T47D (cell line): ENCODE data around the gene RFESD.

ENCODE experiments used
- DNase-seq, 2 experiments: peaks; one replicate each; pipeline versions ENCODE4 v3.0.0 to v3.0.0-alpha.2; 2011 to 2012; ENCODE audit warnings: low read depth in 1 of 2, low spot score in 1 of 2
- JUND ChIP-seq: IDR thresholded peaks from 2 replicates; pipeline ENCODE4 v1.6.1; 2012; ENCODE audit warnings: low read depth
- in situ Hi-C: cut with HindIII; loops from 2 replicates; pipeline ENCODE4 v1.10.0; 2016; ENCODE audit warnings: low sequenced_read_pairs, low pct_unique_long_range_greater_than_20kb

RFESD gene

GRCh38 chr5:95646569-95647431 lies at the start of gene RFESD:
Gene RFESD, plus strand, starts transcription at chr5:95646777. Its CDS starts 5,495 bp downstream, at chr5:95652272.
- in situ Hi-C loops, result no loop called here
- peak; percentile 65 to 99 for DNase-seq
- TF ChIP-seq JUND, result no peak

GRCh38 chr5:95599252-95599651 lies 47.3 kb upstream of the RFESD start:
- TF ChIP-seq JUND, result no peak
- DNase-seq, result no peak
- in situ Hi-C loops, result no loop called here

GRCh38 chr5:95600557-95600956 lies 46.0 kb upstream of the RFESD start:
- DNase-seq, result no peak
- no peak for TF ChIP-seq JUND
- in situ Hi-C loops, result no loop called here

- no peak for TF ChIP-seq JUND
- in situ Hi-C loops, result no loop called here
- DNase-seq, result no peak
These were observed 40.8 kb upstream of the RFESD start for GRCh38 chr5:95605786-95606185.

- TF ChIP-seq JUND, result no peak
- DNase-seq, result no peak
- in situ Hi-C loops, result no loop called here
These were observed 40.2 kb upstream of the RFESD start for GRCh38 chr5:95606419-95606818.

GRCh38 chr5:95609711-95610110 lies 36.9 kb upstream of the RFESD start:
- in situ Hi-C loops, result no loop called here
- DNase-seq, result peak in 1 of 2 experiments; percentile 70
- no peak for TF ChIP-seq JUND

- in situ Hi-C loops, result no loop called here
- no peak for DNase-seq
- no peak for TF ChIP-seq JUND
These were observed 36.0 kb upstream of the RFESD start for GRCh38 chr5:95610546-95610945.

- DNase-seq, result no peak
- in situ Hi-C loops, result no loop called here
- no peak for TF ChIP-seq JUND
These were observed 35.2 kb upstream of the RFESD start for GRCh38 chr5:95611396-95611795.

GRCh38 chr5:95613514-95613913 lies 33.1 kb upstream of the RFESD start:
- no peak for TF ChIP-seq JUND
- in situ Hi-C loops, result no loop called here
- DNase-seq, result no peak

- TF ChIP-seq JUND, result no peak
- in situ Hi-C loops, result no loop called here
- no peak for DNase-seq
These were observed 31.5 kb upstream of the RFESD start for GRCh38 chr5:95615164-95615467.

GRCh38 chr5:95617057-95617456 lies 29.5 kb upstream of the RFESD start:
- DNase-seq, result no peak
- TF ChIP-seq JUND, result no peak
- in situ Hi-C loops, result no loop called here

GRCh38 chr5:95619096-95619495 lies 27.5 kb upstream of the RFESD start:
- TF ChIP-seq JUND, result no peak
- in situ Hi-C loops, result no loop called here
- no peak for DNase-seq

GRCh38 chr5:95619514-95620029 lies 27.0 kb upstream of the RFESD start:
- TF ChIP-seq JUND, result no peak
- in situ Hi-C loops, result no loop called here
- DNase-seq, result no peak

- in situ Hi-C loops, result no loop called here
- DNase-seq, result no peak
- TF ChIP-seq JUND, result no peak
These were observed 26.3 kb upstream of the RFESD start, which contains the start of gene GPR150 for GRCh38 chr5:95620030-95620869. Gene GPR150, plus strand, starts transcription at chr5:95620087. Its CDS starts 189 bp downstream, at chr5:95620276.
